ENCODE data around the gene PPP6C.
"Not testable (repeated sequence)": the region's sequence is repeated elsewhere in the genome, so short reads cannot be mapped to it uniquely, and the experiment has no call there.

The PPP6C gene

DNA sequence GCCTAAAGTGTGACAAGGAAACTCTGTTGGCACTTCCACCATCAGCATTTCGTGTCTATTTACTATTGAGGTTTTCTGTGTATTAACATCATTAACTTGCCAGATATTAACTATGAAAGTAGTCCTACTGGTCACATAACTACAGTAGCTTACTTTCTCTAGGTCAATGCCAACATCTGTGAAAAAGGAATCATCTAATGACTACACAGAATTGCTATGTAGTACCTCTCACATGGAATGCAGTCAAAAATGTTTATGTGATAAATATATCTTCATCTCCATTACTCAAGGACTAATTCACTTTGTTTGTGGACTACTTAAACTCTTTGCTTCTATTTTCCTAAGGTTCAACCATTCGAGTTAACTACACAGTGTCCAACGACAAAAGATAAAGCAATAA lies 48.4 kb downstream of the PPP6C start:
- DNase-seq, result no peak

GRCh38 chr9:125140576-125140975 lies 49.0 kb downstream of the PPP6C start:
- DNase-seq, result no peak

DNA sequence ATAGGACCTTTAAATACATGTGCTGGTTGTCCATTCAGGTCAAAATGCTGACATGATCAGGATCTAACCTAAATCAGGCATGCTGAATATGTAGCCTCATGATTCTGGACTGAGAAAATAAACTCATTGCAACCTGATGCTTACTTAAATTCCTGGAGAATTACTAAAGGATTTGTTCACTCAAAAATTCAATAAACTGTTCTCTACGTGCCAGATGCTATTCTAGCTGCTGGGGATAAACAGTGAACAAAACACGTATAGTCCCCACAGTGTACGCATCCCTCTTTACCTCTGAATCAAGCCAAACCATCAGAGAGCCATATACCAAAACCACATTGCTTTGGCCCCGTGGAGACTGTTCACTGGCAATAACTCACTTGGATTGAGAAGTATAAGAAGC lies 52.4 kb downstream of the PPP6C start:
- no peak for DNase-seq

DNA sequence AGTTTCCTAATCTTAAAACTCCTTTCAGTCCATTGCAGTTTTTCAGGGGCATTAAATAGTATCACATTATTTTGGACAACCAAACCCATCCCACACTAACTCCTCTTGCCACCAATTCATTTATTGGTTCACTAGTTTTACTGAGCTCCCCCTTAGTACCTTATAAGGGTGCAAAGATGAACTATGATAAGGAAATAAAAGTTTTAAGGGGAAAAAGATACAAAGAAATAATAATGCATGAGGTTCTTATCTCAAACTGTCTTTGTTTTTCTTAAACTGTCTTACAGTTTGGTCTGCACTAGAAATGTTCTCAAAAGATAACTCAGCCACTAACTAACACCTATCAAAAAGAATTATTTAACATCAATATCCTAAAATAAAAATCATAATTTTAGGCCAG lies 54.6 kb downstream of the PPP6C start:
- no peak for DNase-seq

GRCh38 chr9:125133403-125134329 lies 55.9 kb downstream of the PPP6C start:
- DNase-seq, result no peak

DNA sequence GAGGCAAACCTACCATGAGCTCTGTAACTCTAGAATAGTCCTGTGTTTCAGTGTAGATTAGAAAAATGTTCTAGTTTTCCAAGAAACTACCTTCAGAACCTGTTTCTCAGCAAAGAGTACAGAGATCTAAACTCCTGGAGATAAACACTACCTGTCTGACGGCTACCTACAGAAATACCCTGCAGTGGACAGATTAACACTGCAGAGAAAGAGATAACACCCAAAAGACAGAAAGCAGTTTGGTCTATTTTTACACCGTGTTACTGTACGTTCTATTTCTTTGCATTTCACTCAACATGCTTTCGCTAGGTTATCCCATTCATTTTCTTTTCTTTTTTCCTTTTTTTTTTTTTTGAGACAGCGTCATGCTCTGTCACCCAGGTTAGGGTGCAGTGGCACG lies 57.8 kb downstream of the PPP6C start:
- no peak for DNase-seq

DNA sequence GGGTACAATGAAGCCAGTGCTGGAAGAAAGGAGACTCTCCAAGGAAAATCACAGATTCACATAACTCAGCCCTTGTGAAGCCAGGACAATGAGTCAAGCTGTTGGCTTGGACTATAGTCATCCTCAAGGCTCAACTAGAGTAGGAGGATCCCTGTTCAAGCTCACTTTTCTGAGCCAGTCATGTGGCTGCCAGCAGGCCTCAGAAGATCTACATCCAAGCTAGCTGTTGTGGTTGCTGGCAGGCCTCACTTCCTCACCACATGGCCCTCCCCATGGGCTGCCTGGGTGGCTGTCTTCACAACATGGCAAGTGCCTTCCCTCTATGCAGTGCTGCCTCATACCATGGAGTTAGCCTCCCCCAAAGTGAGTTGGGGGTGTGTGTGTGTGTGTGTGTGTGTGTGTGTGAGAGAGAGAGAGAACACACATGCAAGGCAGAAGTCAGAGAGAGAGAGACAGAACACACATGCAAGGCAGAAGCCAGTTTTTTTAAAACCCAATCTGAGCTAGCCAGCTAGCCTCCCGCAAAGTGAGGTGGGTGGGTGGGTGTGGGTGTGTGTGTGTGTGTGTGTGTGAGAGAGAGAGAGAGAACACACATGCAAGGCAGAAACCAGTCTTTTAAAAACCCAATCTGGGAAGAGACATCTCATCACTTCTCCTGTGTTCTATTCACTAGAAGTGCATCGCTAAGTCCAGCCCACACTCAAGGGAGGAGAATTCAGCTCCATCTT lies 63.4 kb downstream of the PPP6C start:
- peak; percentile 72 for DNase-seq

DNA sequence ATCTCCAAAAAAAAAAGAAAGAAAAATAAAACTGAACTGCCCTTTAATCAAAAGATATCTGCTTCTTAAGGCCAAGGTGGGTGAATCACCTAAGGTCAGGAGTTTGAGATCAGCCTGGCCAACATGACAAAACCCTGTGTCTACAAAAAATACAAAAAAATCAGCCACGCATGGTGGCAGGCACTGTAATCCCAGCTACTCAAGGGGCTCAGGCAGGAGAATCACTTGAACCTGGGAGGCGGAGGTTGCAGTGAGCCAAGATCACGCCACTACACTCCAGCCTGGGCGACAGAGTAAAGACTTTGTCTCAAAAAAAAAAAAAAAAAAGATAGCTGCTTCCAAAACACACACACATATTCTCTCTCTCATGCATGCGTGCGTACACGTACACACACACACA lies 64.1 kb downstream of the PPP6C start:
- no peak for DNase-seq

GRCh38 chr9:125121146-125121545 lies 68.5 kb downstream of the PPP6C start:
- DNase-seq, result no peak

DNA sequence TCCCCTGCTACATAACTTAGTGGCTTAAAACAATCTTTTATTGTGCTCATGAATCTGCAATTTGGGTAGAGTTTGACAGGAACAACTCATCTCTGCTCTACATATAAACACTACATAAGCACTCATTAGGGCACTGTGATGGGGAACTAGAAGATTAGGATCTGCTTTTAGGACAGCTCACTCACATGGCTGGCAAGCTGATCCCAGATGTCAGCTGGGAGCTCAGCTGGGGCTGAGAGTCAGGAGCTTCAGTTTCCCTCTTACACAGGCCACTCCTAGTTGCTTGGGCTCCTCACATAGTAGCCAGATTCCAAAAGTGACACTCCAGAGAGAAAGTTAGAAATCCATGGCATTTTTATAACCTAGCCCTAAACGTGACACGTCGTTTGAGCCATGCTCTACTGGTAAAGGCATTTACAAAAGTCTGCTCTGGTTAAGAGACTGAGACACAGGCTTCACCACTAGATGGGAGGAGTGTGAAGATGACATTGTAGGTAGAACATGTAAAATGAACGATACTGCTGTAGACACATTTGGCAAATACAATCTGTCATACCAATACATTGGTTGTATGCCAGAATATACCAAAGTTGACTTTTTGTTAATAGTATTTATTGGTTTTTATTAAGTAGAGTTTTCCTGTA lies 69.8 kb downstream of the PPP6C start:
- no peak for DNase-seq

DNA sequence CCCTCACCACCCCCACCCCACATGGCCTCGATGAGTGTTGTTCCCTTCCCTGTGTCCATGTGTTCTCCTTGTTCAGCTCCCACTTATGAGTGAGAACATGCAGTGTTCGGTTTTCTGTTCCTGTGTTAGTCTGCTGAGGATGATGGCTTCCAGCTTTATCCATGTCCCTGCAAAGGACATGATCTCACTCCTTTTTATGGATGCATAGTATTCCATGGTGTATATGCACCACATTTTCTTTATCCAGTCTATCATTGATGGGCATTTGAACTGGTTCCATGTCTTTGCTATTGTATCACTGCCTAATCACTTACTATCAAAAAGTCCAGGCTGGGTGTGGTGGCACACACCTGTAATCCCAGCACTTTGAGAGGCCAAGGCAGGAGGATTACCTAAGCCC lies 70.9 kb downstream of the PPP6C start:
- not testable (repeated sequence) for DNase-seq

DNA sequence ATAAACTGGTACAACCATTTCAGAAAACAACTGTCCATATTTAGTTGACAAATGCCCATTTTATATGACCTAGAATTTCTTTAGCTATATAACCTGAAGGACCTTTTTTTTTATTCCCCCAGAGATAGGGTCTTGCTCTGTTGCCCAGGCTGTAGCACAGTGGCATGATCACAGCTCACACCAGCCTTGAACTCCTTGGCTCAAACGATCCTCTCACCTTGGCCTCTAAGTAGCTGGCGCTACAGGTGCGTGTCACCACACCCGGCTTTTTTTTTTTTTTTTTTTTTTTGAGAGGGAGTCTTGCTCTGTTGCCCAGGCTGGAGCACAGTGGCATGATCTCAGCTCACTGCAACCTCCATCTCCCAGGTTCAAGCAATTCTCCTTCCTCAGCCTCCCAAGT lies 75.1 kb downstream of the PPP6C start:
- DNase-seq, result not testable (repeated sequence)

- no peak for DNase-seq
These were observed 79.1 kb downstream of the PPP6C start for GRCh38 chr9:125110464-125110863.

DNA sequence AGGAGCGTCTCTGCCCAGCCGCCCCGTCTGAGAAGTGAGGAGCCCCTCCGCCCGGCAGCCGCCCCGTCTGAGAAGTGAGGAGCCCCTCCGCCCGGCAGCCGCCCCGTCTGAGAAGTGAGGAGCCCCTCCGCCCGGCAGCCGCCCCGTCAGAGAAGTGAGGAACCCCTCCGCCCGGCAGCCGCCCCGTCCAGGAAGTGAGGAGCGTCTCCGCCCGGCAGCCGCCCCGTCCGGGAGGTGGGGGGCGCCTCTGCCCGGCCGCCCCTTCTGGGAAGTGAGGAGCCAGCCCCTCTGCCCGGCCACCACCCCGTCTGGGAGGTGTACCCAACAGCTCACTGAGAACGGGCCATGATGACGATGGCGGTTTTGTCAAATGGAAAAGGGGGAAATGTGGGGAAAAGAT lies 81.1 kb downstream of the PPP6C start:
- not testable (repeated sequence) for DNase-seq

DNA sequence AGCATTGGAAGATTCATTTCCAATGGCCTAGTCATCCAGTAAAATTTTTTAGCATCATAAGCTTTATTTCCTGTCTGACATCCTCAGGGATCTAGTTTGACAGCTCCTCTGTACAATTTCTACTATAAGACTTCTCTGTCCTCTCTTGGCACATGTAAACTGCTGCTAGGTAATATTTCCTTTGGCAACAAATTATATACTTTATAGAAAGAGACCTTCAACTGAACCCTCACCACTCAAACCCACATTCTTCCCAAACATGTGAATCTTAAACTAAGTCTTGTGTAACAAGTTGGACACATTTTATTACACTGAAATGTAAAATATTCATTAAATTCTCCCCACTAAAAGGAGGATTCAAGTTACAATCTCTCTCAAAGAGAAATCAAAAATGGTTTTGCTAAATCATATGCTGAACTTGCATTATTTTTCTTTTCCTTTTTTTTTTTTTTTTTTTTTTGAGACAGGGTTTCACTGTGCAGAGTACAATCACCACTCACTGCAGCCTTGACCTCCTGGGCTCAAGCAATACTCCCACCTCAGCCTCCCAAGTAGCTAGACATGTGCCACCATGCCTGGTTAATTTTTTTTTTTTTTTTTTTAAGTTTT lies 83.2 kb downstream of the PPP6C start:
- DNase-seq, result no peak

GRCh38 chr9:125103770-125104460 lies 85.7 kb downstream of the PPP6C start:
- no peak for DNase-seq

GRCh38 chr9:125103021-125103420 lies 86.6 kb downstream of the PPP6C start:
- DNase-seq, result no peak

DNA sequence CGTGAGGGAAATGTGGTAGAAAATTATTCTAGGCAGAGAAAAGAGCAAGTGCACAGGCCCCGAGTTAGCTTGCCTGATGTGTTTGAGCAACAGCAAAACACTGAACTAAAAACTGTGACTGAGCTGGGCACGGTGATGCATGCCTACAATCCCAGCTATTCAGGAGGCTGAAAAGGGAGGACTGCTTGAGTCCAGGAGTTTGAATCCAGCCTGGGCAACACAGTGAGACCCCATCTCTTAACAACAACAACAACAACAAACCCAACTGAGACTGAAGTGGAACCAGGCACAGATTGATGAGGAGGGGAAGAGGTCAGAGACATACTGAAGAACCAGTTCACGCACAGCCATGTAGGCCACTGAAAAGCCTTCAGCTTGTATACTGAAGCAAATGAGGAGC lies 88.8 kb downstream of the PPP6C start:
- no peak for DNase-seq

GRCh38 chr9:125099816-125100215 lies 89.8 kb downstream of the PPP6C start:
- no peak for DNase-seq
